H1 (cell line): ENCODE results near the gene AQP10. TPM values are rescaled to one million over a fixed set of nuclear protein-coding genes. Genes with fewer than 3 reads are reported as not detected.

Source experiments
- CTCF ChIA-PET: fragments of 300-600 bp; sonication (Branson Sonifier 250); formaldehyde crosslinking; loops from one replicate; lab custom pipeline; 2021; ENCODE audit not compliant: partially characterized antibody; lab: Charles Lee
- POLR2A ChIA-PET: fragments of 300-600 bp; sonication (Branson Sonifier 250); formaldehyde crosslinking; loops from one replicate; lab custom pipeline; 2021; ENCODE audit warnings: inconsistent platforms; ENCODE audit not compliant: partially characterized antibody; lab: Charles Lee
- DNase-seq, 2 experiments: peaks; one replicate each; pipeline versions ENCODE4 v3.0.0 to v3.0.0-alpha.2; 2010 to 2022; ENCODE audit warnings: low spot score in 2 of 2, low read depth in 1 of 2, mixed read lengths in 1 of 2
- FAIRE-seq: peaks from 2 replicates; lab custom pipeline; 2011; peaks lifted over from hg19 to GRCh38; lab: Jason Lieb, UNC
- H2AFZ ChIP-seq: 2 replicates; pipeline ENCODE4 v1.8.1; 2012; ENCODE audit warnings: low read length, inconsistent platforms
- H2AK5ac ChIP-seq: 2 replicates; pipeline ENCODE4 v1.6.1; 2013; ENCODE audit warnings: low read depth, low read length
- H2BK120ac ChIP-seq: replicated peaks from 2 replicates; pipeline ENCODE3; 2013; ENCODE audit warnings: low read depth, low read length, inconsistent platforms
- H2BK12ac ChIP-seq: 2 replicates; pipeline ENCODE4 v1.6.1; 2013; ENCODE audit warnings: low read depth, low read length
- H2BK15ac ChIP-seq: 2 replicates; pipeline ENCODE4 v1.6.1; 2013; ENCODE audit warnings: low read length
- H2BK20ac ChIP-seq: 2 replicates; pipeline ENCODE4 v1.6.1; 2013; ENCODE audit warnings: low read length
- H2BK5ac ChIP-seq: 2 replicates; pipeline ENCODE4 v1.6.1; 2013; ENCODE audit warnings: low read depth, low read length
- H3K14ac ChIP-seq: 2 replicates; pipeline ENCODE4 v1.6.1; 2013; ENCODE audit warnings: inconsistent platforms; ENCODE audit not compliant: insufficient read length
- H3K18ac ChIP-seq: 2 replicates; pipeline ENCODE4 v1.6.1; 2013; ENCODE audit warnings: low read length; ENCODE audit errors: extremely low read depth
- H3K23ac ChIP-seq: 2 replicates; pipeline ENCODE4 v1.6.1; 2013; ENCODE audit warnings: inconsistent platforms; ENCODE audit not compliant: insufficient read length
- H3K23me2 ChIP-seq: 2 replicates; pipeline ENCODE4 v1.6.1; 2013; ENCODE audit warnings: low read depth, low read length
- H3K27ac ChIP-seq: 2 replicates; pipeline ENCODE4 v1.6.1; 2011; ENCODE audit warnings: low read depth, low read length, inconsistent platforms
- H3K27me3 ChIP-seq, 4 experiments: replicated peaks in 1 of 4; 1 replicate in 1 of 4; 2 replicates in 3 of 4; pipeline versions ENCODE4 v1.6.1 to v1.8.1; 2011 to 2013; ENCODE audit warnings: low read length in 3 of 4, mild to moderate bottlenecking in 3 of 4, inconsistent platforms in 2 of 4, mixed read lengths in 2 of 4, moderate library complexity in 1 of 4; ENCODE audit not compliant: control insufficient read depth in 3 of 4, insufficient read depth in 3 of 4; ENCODE audit errors: extremely low read depth in 1 of 4
- H3K36me3 ChIP-seq, 4 experiments: 2 replicates each; pipeline versions ENCODE4 v1.6.1 to v1.8.1; 2011 to 2013; ENCODE audit warnings: mild to moderate bottlenecking in 4 of 4, low read length in 3 of 4, moderate library complexity in 2 of 4, control low read depth in 1 of 4, inconsistent platforms in 1 of 4; ENCODE audit not compliant: insufficient read depth in 4 of 4, control insufficient read depth in 2 of 4
- H3K4ac ChIP-seq: replicated peaks from 2 replicates; pipeline ENCODE3; 2013; ENCODE audit warnings: low read length, low read depth, mixed read lengths, inconsistent platforms; ENCODE audit not compliant: insufficient read length
- H3K4me1 ChIP-seq, 4 experiments: replicated peaks in 1 of 4; 1 replicate in 1 of 4; 2 replicates in 3 of 4; pipeline versions ENCODE4 v1.6.1 to v1.8.1; 2011 to 2013; ENCODE audit warnings: low read length in 3 of 4, inconsistent platforms in 2 of 4, mixed read lengths in 1 of 4; ENCODE audit not compliant: insufficient read depth in 4 of 4, control insufficient read depth in 3 of 4
- H3K4me2 ChIP-seq, 2 experiments: 2 replicates each; pipeline versions ENCODE4 v1.6.1 to v1.8.1; 2011 to 2013; ENCODE audit warnings: low read depth in 2 of 2, low read length in 2 of 2, control low read depth in 1 of 2, inconsistent platforms in 1 of 2, mild to moderate bottlenecking in 1 of 2; ENCODE audit not compliant: insufficient read depth in 1 of 2
- H3K4me3 ChIP-seq, 4 experiments: fragments of 200-600, 300-600 bp in 1 of 4; sonication (generic), shearing (Covaris generic), sonication (Bioruptor Twin) in 1 of 4; 2 replicates each; pipeline versions ENCODE4 v1.5.1 to v1.8.1; 2011 to 2016; ENCODE audit warnings: low read length in 4 of 4, low read depth in 3 of 4, control low read depth in 2 of 4, inconsistent platforms in 2 of 4, mild to moderate bottlenecking in 2 of 4, mixed read lengths in 1 of 4, moderate library complexity in 1 of 4; ENCODE audit not compliant: insufficient read depth in 2 of 4; ENCODE audit errors: extremely low read depth in 1 of 4
- H3K56ac ChIP-seq: replicated peaks from 2 replicates; pipeline ENCODE3; 2013; ENCODE audit warnings: low read depth, mild to moderate bottlenecking, mixed read lengths, low read length, inconsistent platforms; ENCODE audit not compliant: insufficient read length
- H3K79me1 ChIP-seq: 2 replicates; pipeline ENCODE4 v1.6.1; 2013; ENCODE audit warnings: low read depth, low read length, control low read depth
- H3K79me2 ChIP-seq, 2 experiments: 2 replicates each; pipeline versions ENCODE4 v1.6.1 to v1.8.1; 2012 to 2013; ENCODE audit warnings: low read length in 2 of 2, mild to moderate bottlenecking in 2 of 2, inconsistent platforms in 1 of 2; ENCODE audit not compliant: insufficient read depth in 2 of 2, control insufficient read depth in 1 of 2
- H3K9ac ChIP-seq, 4 experiments: replicated peaks in 1 of 4; 1 replicate in 1 of 4; 2 replicates in 3 of 4; pipeline versions ENCODE4 v1.6.1 to v1.8.1; 2011 to 2013; ENCODE audit warnings: low read depth in 3 of 4, low read length in 3 of 4, control low read depth in 2 of 4, mild to moderate bottlenecking in 2 of 4, moderate library complexity in 2 of 4, inconsistent platforms in 1 of 4; ENCODE audit errors: extremely low read depth in 1 of 4
- H3K9me3 ChIP-seq, 2 experiments: 2 replicates each; pipeline versions ENCODE4 v1.6.1 to v1.8.1; 2012 to 2013; ENCODE audit warnings: mild to moderate bottlenecking in 2 of 2, moderate library complexity in 2 of 2, control low read depth in 1 of 2, inconsistent platforms in 1 of 2, low read depth in 1 of 2, low read length in 1 of 2, mixed read lengths in 1 of 2; ENCODE audit not compliant: insufficient read depth in 2 of 2
- H4K20me1 ChIP-seq, 2 experiments: replicated peaks in 1 of 2; 2 replicates each; pipeline versions ENCODE3 to v1.8.1; 2011 to 2013; ENCODE audit warnings: inconsistent platforms in 2 of 2, low read length in 2 of 2, mild to moderate bottlenecking in 1 of 2; ENCODE audit not compliant: insufficient read depth in 2 of 2, control insufficient read depth in 1 of 2
- H4K5ac ChIP-seq: 2 replicates; pipeline ENCODE4 v1.6.1; 2013; ENCODE audit warnings: low read length, low read depth, mixed read lengths, inconsistent platforms; ENCODE audit not compliant: insufficient read length
- H4K8ac ChIP-seq: 2 replicates; pipeline ENCODE4 v1.8.0; 2013; ENCODE audit warnings: mild to moderate bottlenecking, moderate library complexity, low read length, inconsistent platforms; ENCODE audit not compliant: insufficient read depth; ENCODE audit errors: extremely low read depth
- H4K91ac ChIP-seq: replicated peaks from 2 replicates; pipeline ENCODE3; 2013; ENCODE audit warnings: low read length, mixed read lengths, inconsistent platforms; ENCODE audit not compliant: insufficient read length
- ATF3 ChIP-seq: IDR thresholded peaks from 2 replicates; pipeline ENCODE4 v1.6.1; 2011; ENCODE audit warnings: low read depth, mild to moderate bottlenecking, low read length; ENCODE audit not compliant: insufficient read depth
- BCL11A ChIP-seq, 2 experiments: IDR thresholded peaks; one replicate each; pipeline ENCODE4 v1.6.1; 2011; ENCODE audit warnings: low read depth in 2 of 2, low read length in 2 of 2, mild to moderate bottlenecking in 2 of 2
- CEBPB ChIP-seq: IDR thresholded peaks from 2 replicates; pipeline ENCODE4 v1.6.1; 2012; ENCODE audit warnings: low read depth, low read length
- EGR1 ChIP-seq: IDR thresholded peaks from 2 replicates; pipeline ENCODE4 v1.6.1; 2011; ENCODE audit warnings: low read depth, low read length, borderline replicate concordance
- GABPA ChIP-seq: IDR thresholded peaks from 2 replicates; pipeline ENCODE4 v1.6.1; 2011; ENCODE audit warnings: mild to moderate bottlenecking, low read length, moderate library complexity, borderline replicate concordance; ENCODE audit not compliant: insufficient read depth
- JUN ChIP-seq: IDR thresholded peaks from 2 replicates; pipeline ENCODE4 v1.6.1; 2011; ENCODE audit warnings: low read depth, mild to moderate bottlenecking, improper control_type of control experiment, low read length
- PHF8 ChIP-seq: fragments of 200-600 bp; sonication (generic); conservative IDR thresholded peaks from 2 replicates; pipeline ENCODE4 v1.7.1; 2012; ENCODE audit warnings: low read depth, mild to moderate bottlenecking, inconsistent platforms, low read length, moderate library complexity
- SP1 ChIP-seq: IDR thresholded peaks from 2 replicates; pipeline ENCODE4 v1.6.1; 2011; ENCODE audit warnings: low read depth, low read length
- TAF7 ChIP-seq: optimal IDR thresholded peaks from 2 replicates; pipeline ENCODE3; 2011; ENCODE audit warnings: low read depth, mild to moderate bottlenecking, inconsistent platforms, low read length, moderate library complexity, borderline replicate concordance
- whole genome bisulfite sequencing, 2 experiments: shearing (Covaris generic) in 1 of 2; methylation state at CpG; one replicate each; pipeline versions ENCODE4 v1.1.6 to v1.1.7; 2013 to 2015; ENCODE audit warnings: low lambda C conversion rate in 2 of 2, mixed read lengths in 2 of 2, inconsistent platforms in 1 of 2, low coverage in 1 of 2, missing lambda C conversion rate in 1 of 2; ENCODE audit not compliant: insufficient replicate concordance in 2 of 2, insufficient coverage in 1 of 2, insufficient read length in 1 of 2; ENCODE audit errors: extremely low coverage in 1 of 2, missing lambda C conversion rate in 1 of 2; 5-methylcytosine and 5-hydroxymethylcytosine counted together
- polyA plus RNA-seq, 7 experiments: library from polyadenylated mRNA; depleted of rRNA in 3 of 7; stranded (reverse) in 5 of 7; unstranded in 2 of 7; fragments of >200 nt in 5 of 7; fragments of 200-250 nt in 2 of 7; gene quantifications; 1 replicate in 5 of 7; 2 replicates in 1 of 7; 4 replicates in 1 of 7; pipeline versions ENCODE4 v1.2.1 to v1.2.3, GENCODE V29; 2011 to 2013; ENCODE audit warnings: missing spikeins in 2 of 7, mixed read lengths in 2 of 7
- total RNA-seq: library from RNA; stranded (reverse); fragmentation: NEBNext Ultra II Directional; extraction: Animal tissue kit (Norgen Biotek cat#: 25700); gene quantifications from 2 replicates; pipeline ENCODE4 v1.2.1, GENCODE V29; 2021
- TF ChIP-seq, protein P1 (sequence below), 3 experiments: IDR thresholded peaks; 1 replicate in 2 of 3; 2 replicates in 1 of 3; pipeline versions ENCODE4 v1.5.1 to v1.6.1; 2011; ENCODE audit warnings: low read length in 3 of 3, mild to moderate bottlenecking in 3 of 3, inconsistent platforms in 2 of 3, low read depth in 1 of 3, moderate library complexity in 1 of 3; ENCODE audit not compliant: insufficient read depth in 1 of 3; ENCODE audit errors: control extremely low read depth in 1 of 3

Gene AQP10
- total and polyA plus RNA-seq, 2 of the 8 experiments (the other 6 are each of a cell fraction or from before 2014, with no cell fraction given) = not detected

GRCh38 chr1:154318386-154318785 is 2.5 kb upstream of the AQP10 start:
- no peak overlapping the region for H3K18ac ChIP-seq
- no peak overlapping the region for H3K56ac ChIP-seq
- H3K23me2 ChIP-seq = no peaks in the 10 kb centered on the region
- H3K36me3 ChIP-seq = no peaks in the 10 kb centered on the region
- H2AK5ac ChIP-seq = no peak overlapping the region
- no peak overlapping the region for H2BK20ac ChIP-seq
- CTCF ChIA-PET = interaction anchor here (1.2 to 21.7 kb wide), 2 partner anchors 11 to 27 kb away, joined by 3 to 507 read pairs; no protein-coding TSS in a partner anchor
- H3K27ac ChIP-seq = no peak overlapping the region
- no peak overlapping the region for H4K5ac ChIP-seq
- no peak overlapping the region for H4K91ac ChIP-seq
- H3K27me3 ChIP-seq = no peaks in the 10 kb centered on the region
- H4K20me1 ChIP-seq = no peaks in the 10 kb centered on the region
- H3K79me2 ChIP-seq = no peaks in the 10 kb centered on the region
- no peak overlapping the region for H4K8ac ChIP-seq
- no peak overlapping the region for H3K4ac ChIP-seq
- no peak overlapping the region for H2BK120ac ChIP-seq
- H3K4me3 ChIP-seq = no peak overlapping the region
- FAIRE-seq (no peak), DNase-seq (no peak)
- no peak overlapping the region for H3K14ac ChIP-seq
- no peak overlapping the region for H3K4me2 ChIP-seq
- peaks cover 0 to 9% of the 10 kb centered on the region in 2 experiments; a peak in 1 of 4 replicates for H3K9me3 ChIP-seq
- 84% methylated on average over 4 of the region's 4 CpGs; no CpG with 5 or more reads in 1 of the 2 experiments for WGBS, 2 experiments
- H3K4me1 ChIP-seq = no peaks in the 10 kb centered on the region
- POLR2A ChIA-PET = no interaction called here
- no peak overlapping the region for H2AFZ ChIP-seq
- H2BK5ac ChIP-seq = no peak overlapping the region
- TF ChIP-seq SP1 (no peak), GABPA (no peak), CEBPB (no peak), EGR1 (no peak), BCL11A (IDR thresholded peaks at IDR 0.05; ENCODE audit: low read depth in 2 of 2, low read length in 2 of 2) (no peak), JUN (no peak), PHF8 (no peak), TAF7 (no peak), ATF3 (no peak)
- TF ChIP-seq, protein P1, sequence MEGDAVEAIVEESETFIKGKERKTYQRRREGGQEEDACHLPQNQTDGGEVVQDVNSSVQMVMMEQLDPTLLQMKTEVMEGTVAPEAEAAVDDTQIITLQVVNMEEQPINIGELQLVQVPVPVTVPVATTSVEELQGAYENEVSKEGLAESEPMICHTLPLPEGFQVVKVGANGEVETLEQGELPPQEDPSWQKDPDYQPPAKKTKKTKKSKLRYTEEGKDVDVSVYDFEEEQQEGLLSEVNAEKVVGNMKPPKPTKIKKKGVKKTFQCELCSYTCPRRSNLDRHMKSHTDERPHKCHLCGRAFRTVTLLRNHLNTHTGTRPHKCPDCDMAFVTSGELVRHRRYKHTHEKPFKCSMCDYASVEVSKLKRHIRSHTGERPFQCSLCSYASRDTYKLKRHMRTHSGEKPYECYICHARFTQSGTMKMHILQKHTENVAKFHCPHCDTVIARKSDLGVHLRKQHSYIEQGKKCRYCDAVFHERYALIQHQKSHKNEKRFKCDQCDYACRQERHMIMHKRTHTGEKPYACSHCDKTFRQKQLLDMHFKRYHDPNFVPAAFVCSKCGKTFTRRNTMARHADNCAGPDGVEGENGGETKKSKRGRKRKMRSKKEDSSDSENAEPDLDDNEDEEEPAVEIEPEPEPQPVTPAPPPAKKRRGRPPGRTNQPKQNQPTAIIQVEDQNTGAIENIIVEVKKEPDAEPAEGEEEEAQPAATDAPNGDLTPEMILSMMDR (IDR thresholded peaks at IDR 0.05; ENCODE audit: control extremely low read depth in 1 of 3, insufficient read depth in 1 of 3, low read depth in 1 of 3, low read length in 3 of 3) = no peak
- H3K9ac ChIP-seq = no peak overlapping the region
- H3K23ac ChIP-seq = no peak overlapping the region
- no peaks in the 10 kb centered on the region for H3K79me1 ChIP-seq
- H2BK15ac ChIP-seq = no peak overlapping the region
- H2BK12ac ChIP-seq = no peak overlapping the region
